Activated CD4-positive, alpha-beta T cell treated with anti-CD3 and anti-CD28 coated beads for 1 hour (primary cell): ENCODE results near the gene CASKIN2.
"Not testable (repeated sequence)": the region's sequence is repeated elsewhere in the genome, so short reads cannot be mapped to it uniquely, and the experiment has no call there.

Source experiments
- DNase-seq: peaks from one replicate; pipeline ENCODE4 v3.0.0-alpha.2; 2020

Gene CASKIN2

GRCh38 chr17:75487351-75488070, 27.8 kb downstream of the CASKIN2 start:
- DNase-seq, result no peak

DNA sequence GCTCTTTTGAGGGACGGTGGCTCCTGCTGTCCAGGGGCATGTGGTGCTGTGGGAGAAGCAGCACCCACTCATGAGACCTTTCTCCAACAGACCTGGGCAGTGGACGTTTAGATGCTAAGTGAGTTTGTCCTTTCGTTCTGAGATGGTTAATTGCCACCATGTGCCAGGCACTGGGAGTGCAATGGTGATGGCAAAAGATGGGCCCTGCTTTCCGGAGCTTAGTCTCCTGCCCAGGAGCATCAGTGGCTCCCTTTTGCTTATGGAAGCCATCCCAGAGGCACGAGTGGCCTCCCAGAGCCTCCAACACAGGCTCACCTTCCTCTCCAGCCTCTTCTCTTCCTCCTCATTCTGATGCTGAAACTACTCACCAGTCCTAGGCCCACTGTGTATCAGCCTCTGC, 28.4 kb downstream of the CASKIN2 start:
- no peak for DNase-seq

- no peak for DNase-seq
These were observed 29.2 kb downstream of the CASKIN2 start for GRCh38 chr17:75486151-75486550.

DNA sequence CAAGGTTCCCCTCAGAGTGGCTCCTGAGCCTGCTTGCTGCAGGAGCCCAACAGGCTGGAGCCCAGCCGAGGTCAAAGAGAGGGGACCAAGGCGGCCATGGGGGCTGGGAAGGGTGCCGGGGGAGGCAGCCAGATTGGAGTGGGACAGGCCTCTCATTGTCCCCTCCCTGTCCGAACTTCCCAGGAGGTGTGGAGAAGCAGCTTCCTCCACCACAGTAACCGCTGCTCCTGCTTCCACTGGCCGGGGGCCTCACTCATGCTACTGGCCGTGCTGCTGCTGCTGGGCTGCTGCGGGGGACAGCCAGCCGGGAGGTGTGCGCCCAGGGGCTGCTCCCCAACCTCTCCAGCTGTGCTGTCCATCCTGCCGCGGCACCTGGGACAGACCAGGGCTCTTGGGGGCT, 29.6 kb downstream of the CASKIN2 start:
- no peak for DNase-seq

GRCh38 chr17:75482098-75482942, 33.0 kb downstream of the CASKIN2 start:
- no peak for DNase-seq

DNA sequence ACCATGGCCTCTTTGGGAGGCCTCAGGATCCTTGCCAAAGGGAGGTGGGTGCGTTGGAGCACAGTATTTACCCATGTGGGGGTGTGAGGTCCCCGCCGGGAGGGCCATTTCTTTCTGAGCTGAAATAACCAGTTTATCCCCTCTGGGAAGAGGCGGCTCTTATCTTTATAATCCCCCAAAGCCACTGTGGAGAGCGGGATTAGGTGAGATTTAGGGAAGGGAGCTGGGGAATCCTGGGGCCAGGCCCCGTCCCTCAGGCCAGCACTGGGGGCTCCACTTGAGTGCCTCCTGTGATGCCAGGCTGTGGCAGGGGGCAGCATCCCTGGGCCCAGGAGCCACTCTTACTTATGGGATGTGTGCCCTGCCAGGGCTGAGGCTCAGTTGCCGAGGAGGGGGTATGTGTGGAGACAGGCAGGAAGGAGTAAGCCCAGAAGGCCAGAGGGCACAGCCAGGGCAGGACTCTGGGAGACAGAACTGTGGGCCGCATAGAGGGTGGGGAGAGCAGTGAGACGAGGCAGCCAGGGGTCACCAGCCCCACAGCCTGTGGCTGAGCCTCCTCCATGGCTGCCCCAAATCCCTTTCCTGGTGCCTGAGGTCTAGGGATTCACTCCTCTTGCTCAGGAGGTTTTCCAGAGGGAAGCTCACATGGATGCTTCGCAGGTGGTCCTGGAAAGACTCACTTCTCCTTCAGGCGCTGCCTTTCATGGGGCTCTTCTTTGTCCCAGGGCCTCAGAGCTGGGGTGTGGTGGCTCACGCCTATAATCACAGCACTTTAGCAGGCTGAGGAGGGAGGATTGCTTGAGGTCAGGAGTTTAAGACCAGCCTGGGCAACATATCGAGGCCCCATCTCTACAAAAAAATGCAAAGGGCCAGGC, 33.9 kb downstream of the CASKIN2 start:
- no peak for DNase-seq

- no peak for DNase-seq
These were observed 35.1 kb downstream of the CASKIN2 start for GRCh38 chr17:75480281-75480680.

- no peak for DNase-seq
These were observed 36.8 kb downstream of the CASKIN2 start for GRCh38 chr17:75478508-75478907.

DNA sequence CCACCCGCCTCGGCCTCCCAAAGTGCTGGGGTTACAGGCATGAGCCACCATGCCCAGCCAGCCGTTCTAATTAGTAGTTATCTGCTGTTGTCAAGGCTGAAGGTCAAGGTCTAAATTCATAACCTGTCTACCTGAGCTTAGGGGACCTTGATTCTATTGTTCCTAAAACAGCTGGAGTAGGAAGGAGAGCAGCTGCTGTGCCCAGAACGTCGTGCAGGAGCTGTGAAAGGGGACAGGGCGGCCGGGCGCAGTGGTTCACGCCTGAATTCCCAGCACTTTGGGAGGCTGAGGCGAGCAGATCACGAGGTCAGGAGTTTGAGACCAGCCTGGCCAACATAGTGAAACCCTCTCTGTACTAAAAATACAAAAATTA, 37.9 kb downstream of the CASKIN2 start:
- DNase-seq, result not testable (repeated sequence)

GRCh38 chr17:75476752-75477489, 38.4 kb downstream of the CASKIN2 start:
- no peak for DNase-seq

DNA sequence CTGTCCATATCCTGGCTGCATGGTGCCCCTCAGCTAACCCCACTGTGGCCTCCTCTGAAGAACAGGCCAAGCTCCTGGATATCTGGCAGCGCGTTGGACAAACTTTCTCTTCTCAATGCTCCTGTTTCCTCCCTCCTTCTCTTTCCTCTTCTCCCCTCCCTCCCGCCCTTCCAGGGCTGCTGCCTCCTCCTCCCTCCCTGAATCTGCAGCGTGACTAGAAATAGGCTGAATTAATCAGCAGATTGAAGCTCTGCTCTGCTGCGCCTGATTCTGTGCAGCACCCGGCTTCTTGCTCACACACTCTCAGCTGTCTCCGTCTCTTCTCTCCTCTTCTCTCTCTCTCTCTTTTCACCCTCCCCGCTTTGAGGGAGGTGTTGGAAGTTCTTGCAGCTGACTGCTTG, 39.1 kb downstream of the CASKIN2 start:
- no peak for DNase-seq

DNA sequence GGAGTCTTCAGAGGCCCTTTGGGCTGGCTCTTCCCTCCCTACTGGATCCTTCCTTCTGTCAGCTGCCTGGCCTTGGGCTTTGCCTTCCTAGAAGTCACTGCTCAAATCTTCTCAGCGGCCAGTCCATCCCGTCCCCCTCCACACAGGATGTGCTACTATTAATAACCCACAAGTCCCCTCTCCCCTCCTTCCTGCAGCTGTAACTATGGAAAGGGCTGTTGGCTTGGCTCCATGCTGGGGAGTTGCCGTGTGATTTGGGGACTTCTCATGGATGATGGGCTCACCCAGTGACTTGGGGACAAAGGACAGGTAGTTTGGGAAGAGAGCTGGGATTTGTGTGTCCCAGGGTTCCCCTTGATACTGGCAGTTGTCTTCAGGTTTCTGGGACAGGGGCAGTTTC, 39.5 kb downstream of the CASKIN2 start:
- no peak for DNase-seq

DNA sequence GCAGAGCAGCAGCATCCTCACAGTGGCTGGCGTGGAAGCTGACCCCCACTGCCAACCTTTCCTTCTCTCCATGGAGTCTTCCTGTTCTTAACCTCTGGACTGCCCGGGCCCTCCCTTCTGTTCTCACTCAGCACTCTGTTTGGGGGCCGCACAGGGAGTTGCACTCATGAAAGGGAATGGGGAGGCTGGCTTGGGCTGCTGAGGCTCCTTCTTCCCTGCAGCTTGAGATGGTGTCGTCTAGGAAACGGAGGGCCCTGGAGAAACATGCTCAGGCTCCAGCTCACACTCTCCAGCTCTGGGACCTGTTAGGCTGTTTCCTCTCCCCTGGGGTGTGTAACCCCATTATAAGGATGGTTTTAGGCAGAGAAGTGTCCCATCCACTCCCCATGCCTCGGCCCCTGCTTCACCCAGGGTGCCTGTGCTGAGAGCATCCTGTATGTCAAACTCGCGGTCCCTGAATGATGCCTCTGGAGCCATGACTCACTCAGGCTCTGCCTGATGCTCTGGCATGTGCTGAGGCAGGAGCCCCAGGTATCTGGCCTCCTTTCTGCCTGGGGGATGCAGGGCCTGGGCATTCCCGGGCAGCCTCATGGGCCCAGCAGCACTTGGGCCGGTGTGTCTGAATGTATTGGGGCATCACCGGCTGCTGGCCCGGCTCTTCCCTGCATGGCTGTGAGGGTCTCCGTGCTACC, 40.0 kb downstream of the CASKIN2 start:
- DNase-seq, result no peak

DNA sequence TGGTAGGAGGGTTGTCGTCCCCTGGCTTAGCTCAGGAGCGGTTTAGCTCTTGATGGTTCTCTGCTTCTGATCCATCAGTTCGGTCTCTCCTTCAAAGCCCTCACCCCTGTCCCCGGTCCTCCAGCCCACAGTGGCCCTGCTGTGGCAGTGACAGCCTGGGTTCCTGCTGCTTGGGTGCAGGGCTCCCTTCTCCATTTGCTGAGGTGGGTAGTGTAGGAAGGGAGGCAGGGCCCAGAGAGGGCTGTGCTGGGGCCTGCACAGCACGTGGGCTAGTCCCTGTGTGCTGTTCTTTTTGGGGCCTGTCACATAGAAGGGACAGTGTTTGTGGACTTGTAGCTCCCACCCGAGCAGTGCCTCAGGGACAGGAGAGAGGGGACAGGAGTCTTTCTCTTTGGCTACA, 40.6 kb downstream of the CASKIN2 start:
- no peak for DNase-seq

GRCh38 chr17:75473246-75473645, 42.1 kb downstream of the CASKIN2 start:
- no peak for DNase-seq

GRCh38 chr17:75472119-75472518, 43.2 kb downstream of the CASKIN2 start:
- DNase-seq, result no peak

DNA sequence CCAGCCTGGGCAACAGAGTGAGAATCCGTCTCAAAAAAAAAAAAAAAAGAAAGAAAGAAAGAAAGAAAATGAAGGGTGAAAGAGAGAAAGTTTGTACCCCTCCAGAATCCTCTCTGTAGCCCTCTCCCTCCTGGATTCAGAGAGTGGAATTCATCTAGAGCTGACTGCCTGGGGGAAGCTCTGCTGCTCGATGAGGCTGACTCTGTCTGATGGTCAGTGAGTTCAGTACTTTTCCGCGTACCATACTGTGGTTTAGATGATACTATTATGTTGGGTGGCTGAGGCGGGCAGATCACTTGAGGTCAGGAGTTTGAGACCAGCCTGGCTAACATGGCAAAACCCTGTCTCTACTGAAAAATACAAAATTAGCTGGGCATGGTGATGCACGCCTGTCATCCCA, 44.1 kb downstream of the CASKIN2 start:
- no peak for DNase-seq

- no peak for DNase-seq
These were observed 46.5 kb downstream of the CASKIN2 start for GRCh38 chr17:75468779-75469373.

DNA sequence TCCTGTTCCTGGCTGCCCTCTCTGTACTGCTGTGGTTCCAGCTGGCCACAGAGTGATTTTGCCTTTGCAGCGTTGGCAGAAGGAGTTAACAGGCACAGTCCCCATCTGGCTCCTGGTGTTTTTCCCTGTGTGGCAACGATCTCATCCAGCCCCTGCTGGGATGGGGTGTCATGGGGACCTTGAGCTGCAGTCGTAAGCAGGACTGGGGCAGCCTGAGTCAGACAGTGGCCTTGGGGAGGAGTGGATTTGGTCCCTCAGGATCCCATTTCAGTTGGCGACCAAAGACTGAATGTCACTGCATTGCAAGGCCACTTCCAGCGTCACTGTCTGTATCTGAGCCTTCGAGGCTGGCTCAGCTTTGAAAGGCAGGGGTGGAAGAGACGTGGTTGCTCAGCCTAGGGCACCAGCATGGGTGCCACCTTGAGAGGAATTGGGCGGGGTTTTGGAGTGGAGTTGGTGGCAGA, 47.0 kb downstream of the CASKIN2 start:
- no peak for DNase-seq

GRCh38 chr17:75465039-75465438, 50.3 kb downstream of the CASKIN2 start:
- no peak for DNase-seq

GRCh38 chr17:75463603-75464002, 51.7 kb downstream of the CASKIN2 start:
- DNase-seq, result no peak

GRCh38 chr17:75460295-75460694, 55.0 kb downstream of the CASKIN2 start:
- DNase-seq, result no peak
